ENCODE data around the gene TPX2.

TPX2 gene

DNA sequence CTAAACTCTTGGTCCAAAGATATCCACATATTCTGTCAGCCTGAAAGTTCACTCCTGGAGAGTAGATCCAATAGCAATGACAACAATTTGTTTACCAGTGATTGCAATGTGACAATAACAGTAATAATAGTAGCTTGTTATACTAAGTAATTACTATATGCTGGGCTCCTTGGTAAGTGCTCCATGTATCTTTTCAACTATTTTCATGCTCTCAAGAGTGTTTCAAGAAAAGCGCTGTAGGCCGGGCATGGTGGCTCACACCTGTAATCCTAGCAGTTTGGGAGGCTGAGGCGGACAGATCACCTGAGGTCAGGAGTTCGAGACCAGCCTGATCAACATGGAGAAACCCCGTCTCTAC is 31.9 kb upstream of the TPX2 start:
- Histone ChIP-seq H3K9me3 (ENCODE audit: severe bottlenecking) (no peaks in the 10 kb centered on the region), H3K27me3 (ENCODE audit: insufficient read depth, poor library complexity, severe bottlenecking) (no peaks in the 10 kb centered on the region), H3K36me3 (ENCODE audit: low read depth) (peaks cover 94% of the 10 kb centered on the region), H3K4me1 (ENCODE audit: insufficient read depth, poor library complexity, severe bottlenecking) (peaks cover 74% of the 10 kb centered on the region), H3K4me3 (ENCODE audit: severe bottlenecking) (no peak overlapping the region), H3K27ac (ENCODE audit: poor library complexity, severe bottlenecking) (peak overlapping the region; percentile 99)
- ATAC-seq (ENCODE audit: low read depth) (no peak), DNase-seq (ENCODE audit: low spot score) (peak; percentile 45)
- TF ChIP-seq, protein P1, sequence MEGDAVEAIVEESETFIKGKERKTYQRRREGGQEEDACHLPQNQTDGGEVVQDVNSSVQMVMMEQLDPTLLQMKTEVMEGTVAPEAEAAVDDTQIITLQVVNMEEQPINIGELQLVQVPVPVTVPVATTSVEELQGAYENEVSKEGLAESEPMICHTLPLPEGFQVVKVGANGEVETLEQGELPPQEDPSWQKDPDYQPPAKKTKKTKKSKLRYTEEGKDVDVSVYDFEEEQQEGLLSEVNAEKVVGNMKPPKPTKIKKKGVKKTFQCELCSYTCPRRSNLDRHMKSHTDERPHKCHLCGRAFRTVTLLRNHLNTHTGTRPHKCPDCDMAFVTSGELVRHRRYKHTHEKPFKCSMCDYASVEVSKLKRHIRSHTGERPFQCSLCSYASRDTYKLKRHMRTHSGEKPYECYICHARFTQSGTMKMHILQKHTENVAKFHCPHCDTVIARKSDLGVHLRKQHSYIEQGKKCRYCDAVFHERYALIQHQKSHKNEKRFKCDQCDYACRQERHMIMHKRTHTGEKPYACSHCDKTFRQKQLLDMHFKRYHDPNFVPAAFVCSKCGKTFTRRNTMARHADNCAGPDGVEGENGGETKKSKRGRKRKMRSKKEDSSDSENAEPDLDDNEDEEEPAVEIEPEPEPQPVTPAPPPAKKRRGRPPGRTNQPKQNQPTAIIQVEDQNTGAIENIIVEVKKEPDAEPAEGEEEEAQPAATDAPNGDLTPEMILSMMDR (IDR thresholded peaks at IDR 0.05; ENCODE audit: poor library complexity, severe bottlenecking) = no peak

DNA sequence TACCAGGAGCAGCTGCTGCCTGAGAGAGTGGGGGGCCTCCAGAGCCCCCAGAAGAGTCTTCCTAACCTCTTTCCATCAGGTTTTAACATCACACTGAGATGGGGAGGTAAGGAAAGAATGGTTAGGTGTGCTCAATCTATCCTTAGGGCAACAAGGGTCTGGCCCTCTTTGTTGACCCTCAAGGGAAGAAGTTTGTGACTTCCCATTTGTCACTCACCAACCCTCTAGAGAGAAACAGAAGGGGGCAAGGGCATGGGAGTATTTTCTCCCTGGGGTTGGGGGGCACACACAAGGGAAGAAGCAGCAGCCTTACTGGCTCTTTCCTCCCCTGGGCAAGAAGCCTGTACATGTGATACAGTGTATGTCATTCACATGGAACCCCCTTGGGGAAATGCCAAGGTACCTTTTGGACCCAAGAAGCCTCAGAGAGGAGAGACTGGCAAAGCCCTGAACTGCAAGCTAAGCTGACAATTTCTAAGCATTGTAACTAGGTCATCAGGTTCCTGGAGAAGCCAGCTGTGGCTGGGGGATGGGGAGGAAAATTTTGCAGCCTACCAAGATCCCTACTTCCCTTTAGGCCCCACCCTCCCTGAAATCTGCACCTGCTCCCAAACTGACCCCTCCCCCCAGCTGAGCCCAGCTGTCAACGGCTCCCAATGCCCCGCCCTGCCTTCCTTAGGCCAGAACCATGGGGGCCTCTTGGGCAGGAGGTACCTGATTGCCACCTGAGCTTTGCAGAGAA is 30.9 kb upstream of the TPX2 start:
- no peaks in the 10 kb centered on the region for H3K27me3 ChIP-seq (ENCODE audit: insufficient read depth, poor library complexity, severe bottlenecking)
- peaks cover 84% of the 10 kb centered on the region for H3K4me1 ChIP-seq (ENCODE audit: insufficient read depth, poor library complexity, severe bottlenecking)
- no peak for ATAC-seq (ENCODE audit: low read depth)
- H3K9me3 ChIP-seq (ENCODE audit: severe bottlenecking) = no peaks in the 10 kb centered on the region
- TF ChIP-seq, protein P1 (IDR thresholded peaks at IDR 0.05; ENCODE audit: poor library complexity, severe bottlenecking) = no peak
- DNase-seq (ENCODE audit: low spot score) = peak; percentile 83
- no peak overlapping the region for H3K4me3 ChIP-seq (ENCODE audit: severe bottlenecking)
- H3K36me3 ChIP-seq (ENCODE audit: low read depth) = peaks cover 92% of the 10 kb centered on the region
- peak overlapping the region; percentile 99 for H3K27ac ChIP-seq (ENCODE audit: poor library complexity, severe bottlenecking)

- Histone ChIP-seq H3K9me3 (ENCODE audit: severe bottlenecking) (no peaks in the 10 kb centered on the region), H3K36me3 (ENCODE audit: low read depth) (peaks cover 92% of the 10 kb centered on the region), H3K27ac (ENCODE audit: poor library complexity, severe bottlenecking) (peak overlapping the region; percentile 99), H3K27me3 (ENCODE audit: insufficient read depth, poor library complexity, severe bottlenecking) (no peaks in the 10 kb centered on the region), H3K4me3 (ENCODE audit: severe bottlenecking) (no peak overlapping the region), H3K4me1 (ENCODE audit: insufficient read depth, poor library complexity, severe bottlenecking) (peaks cover 88% of the 10 kb centered on the region)
- peak; percentile 56 for DNase-seq (ENCODE audit: low spot score)
- no peak for ATAC-seq (ENCODE audit: low read depth)
- TF ChIP-seq, protein P1 (IDR thresholded peaks at IDR 0.05; ENCODE audit: poor library complexity, severe bottlenecking) = no peak
Measured at GRCh38 chr20:31708736-31709534, 30.2 kb upstream of the TPX2 start.

DNA sequence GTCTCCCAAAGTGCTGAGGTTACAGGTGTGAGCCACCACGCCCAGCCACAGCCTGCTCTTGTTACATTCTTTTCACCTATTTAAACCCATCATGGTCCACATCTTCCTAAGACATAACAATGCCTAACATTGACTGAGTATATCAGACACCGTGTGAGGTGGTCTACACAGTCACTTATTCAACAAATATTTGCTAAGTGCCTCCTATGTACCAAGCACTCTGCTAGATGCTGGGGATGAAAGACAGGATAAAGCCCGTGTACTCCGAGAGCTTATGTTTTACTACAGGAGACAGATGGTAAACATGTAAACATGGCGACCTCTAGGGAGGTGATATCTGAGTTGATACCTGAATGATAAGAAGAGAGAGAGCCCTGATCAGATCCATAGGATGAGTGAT is 29.2 kb upstream of the TPX2 start:
- DNase-seq (ENCODE audit: low spot score) = no peak
- Histone ChIP-seq H3K4me3 (ENCODE audit: severe bottlenecking) (no peak overlapping the region), H3K27ac (ENCODE audit: poor library complexity, severe bottlenecking) (peak overlapping the region; percentile 99), H3K36me3 (ENCODE audit: low read depth) (peaks cover 94% of the 10 kb centered on the region), H3K9me3 (ENCODE audit: severe bottlenecking) (no peaks in the 10 kb centered on the region), H3K4me1 (ENCODE audit: insufficient read depth, poor library complexity, severe bottlenecking) (peaks cover 89% of the 10 kb centered on the region), H3K27me3 (ENCODE audit: insufficient read depth, poor library complexity, severe bottlenecking) (no peaks in the 10 kb centered on the region)
- TF ChIP-seq, protein P1 (IDR thresholded peaks at IDR 0.05; ENCODE audit: poor library complexity, severe bottlenecking) = no peak
- no peak for ATAC-seq (ENCODE audit: low read depth)
